HCT116 (cell line): ENCODE results near the gene PPP2R5C. TPM values are rescaled to one million over a fixed set of nuclear protein-coding genes. Genes with fewer than 3 reads are reported as not detected.

Source experiments
- ATAC-seq: fragments of 200-7000 bp; cut with Tn5 transposase; 2 replicates; pipeline ENCODE4 v1.9.1; 2020; ENCODE audit warnings: mild to moderate bottlenecking, moderate library complexity
- BruUV-seq: library from RNA; stranded (reverse); fragments of 400-500 nt; replicated peaks from 2 replicates; lab custom pipeline; 2021; lab: Mats Ljungman, UMichigan
- CTCF ChIA-PET: fragments of 300-600 bp; sonication (Branson Sonifier 250); formaldehyde crosslinking; loops from one replicate; lab custom pipeline; 2021; ENCODE audit warnings: antibody characterized with exemption; lab: Charles Lee
- POLR2A ChIA-PET: fragments of 300-600, 350-600 bp; sonication (Branson Sonifier 250); formaldehyde crosslinking; loops from one replicate; lab custom pipeline; 2021; ENCODE audit warnings: antibody characterized with exemption; lab: Charles Lee
- RAD21 ChIA-PET, 2 experiments: fragments of 300-600 bp; sonication (Branson Sonifier 250); formaldehyde crosslinking; loops; one replicate each; lab custom pipeline; 2023; ENCODE audit warnings: low total read pairs in 2 of 2; ENCODE audit not compliant: uncharacterized antibody in 2 of 2, unreplicated experiment in 2 of 2, low non-redundant PET in 1 of 2; lab: Charles Lee
- DNase-seq: peaks from one replicate; pipeline ENCODE4 v3.0.0-alpha.2; 2010; ENCODE audit warnings: low read depth, low spot score
- H2AFZ ChIP-seq: fragments of 200-600 bp; shearing (Covaris generic), sonication (generic); 2 replicates; pipeline ENCODE4 v1.6.1; 2017; ENCODE audit warnings: low read depth, mixed run types, mixed read lengths, antibody characterized with exemption, low read length; ENCODE audit not compliant: poor library complexity, severe bottlenecking
- H3K27ac ChIP-seq: 2 replicates; pipeline ENCODE4 v1.5.1; 2012; ENCODE audit warnings: low read depth, low read length
- H3K27me3 ChIP-seq: fragments of 200-600 bp; sonication (generic); 2 replicates; pipeline ENCODE4 v1.6.1; 2016; ENCODE audit warnings: mixed run types, low read length, mixed read lengths; ENCODE audit not compliant: insufficient read depth
- H3K36me3 ChIP-seq, 2 experiments: fragments of 200-500 bp in 1 of 2; fragments of 200-600 bp in 1 of 2; sonication (Bioruptor generic) in 1 of 2; sonication (generic) in 1 of 2; 2 replicates each; pipeline versions ENCODE4 v1.5.1 to v1.6.1; 2014 to 2016; ENCODE audit warnings: low read length in 2 of 2, inconsistent platforms in 1 of 2, mixed read lengths in 1 of 2, mixed run types in 1 of 2; ENCODE audit not compliant: insufficient read depth in 2 of 2, control insufficient read depth in 1 of 2
- H3K4me1 ChIP-seq, 2 experiments: fragments of 200-600 bp in 1 of 2; sonication (generic) in 1 of 2; 2 replicates each; pipeline versions ENCODE4 v1.5.1 to v1.6.1; 2012 to 2017; ENCODE audit warnings: low read length in 2 of 2, inconsistent platforms in 1 of 2, mild to moderate bottlenecking in 1 of 2, mixed read lengths in 1 of 2, mixed run types in 1 of 2, moderate library complexity in 1 of 2; ENCODE audit not compliant: insufficient read depth in 2 of 2, control insufficient read depth in 1 of 2
- H3K4me2 ChIP-seq: fragments of 200-600 bp; sonication (generic); 2 replicates; pipeline ENCODE4 v1.6.1; 2017; ENCODE audit warnings: mixed run types, low read length, mixed read lengths
- H3K4me3 ChIP-seq, 2 experiments: fragments of 200-600 bp in 1 of 2; sonication (generic) in 1 of 2; replicated peaks in 1 of 2; 2 replicates each; pipeline ENCODE4 v1.5.1; 2011 to 2016; ENCODE audit warnings: low read length in 2 of 2, control low read depth in 1 of 2, low read depth in 1 of 2, mild to moderate bottlenecking in 1 of 2, mixed read lengths in 1 of 2, mixed run types in 1 of 2
- H3K79me2 ChIP-seq: fragments of 200-600 bp; sonication (generic); 2 replicates; pipeline ENCODE4 v1.6.1; 2017; ENCODE audit warnings: mild to moderate bottlenecking, mixed run types, low read length, moderate library complexity, mixed read lengths; ENCODE audit not compliant: insufficient read depth
- H3K9ac ChIP-seq: fragments of 200-600 bp; sonication (generic); 2 replicates; pipeline ENCODE4 v1.6.1; 2016; ENCODE audit warnings: low read length, mixed read lengths
- H3K9me2 ChIP-seq: fragments of 200-600 bp; sonication (generic), shearing (Covaris generic); 2 replicates; pipeline ENCODE4 v1.6.1; 2017; ENCODE audit warnings: mixed run types, mild to moderate bottlenecking, moderate library complexity; ENCODE audit not compliant: insufficient read depth
- H3K9me3 ChIP-seq, 2 experiments: fragments of 200-500 bp in 1 of 2; fragments of 200-600 bp in 1 of 2; sonication (Bioruptor generic) in 1 of 2; sonication (generic) in 1 of 2; 2 replicates each; pipeline ENCODE4 v1.6.1; 2014 to 2017; ENCODE audit warnings: low read length in 2 of 2, mixed read lengths in 2 of 2, inconsistent platforms in 1 of 2, low read depth in 1 of 2, mild to moderate bottlenecking in 1 of 2, mixed run types in 1 of 2, moderate library complexity in 1 of 2; ENCODE audit not compliant: control insufficient read depth in 1 of 2, insufficient read depth in 1 of 2
- H4K20me1 ChIP-seq: fragments of 200-600 bp; sonication (generic), shearing (Covaris generic); 2 replicates; pipeline ENCODE4 v1.6.1; 2017; ENCODE audit warnings: mixed run types, mild to moderate bottlenecking, moderate library complexity; ENCODE audit not compliant: insufficient read depth
- ATF3 ChIP-seq: IDR thresholded peaks from 2 replicates; pipeline ENCODE4 v1.6.1; 2012
- CBX3 ChIP-seq: IDR thresholded peaks from 2 replicates; pipeline ENCODE4 v1.6.1; 2012; ENCODE audit warnings: low read depth
- CEBPB ChIP-seq: IDR thresholded peaks from 2 replicates; pipeline ENCODE4 v1.6.1; 2012; ENCODE audit warnings: low read depth
- CTCF ChIP-seq, 3 experiments: fragments of 200-600 bp in 1 of 3; sonication (generic) in 1 of 3; IDR thresholded peaks in 2 of 3; conservative IDR thresholded peaks in 1 of 3; 2 replicates each; pipeline ENCODE4 v1.5.1; 2012 to 2017; ENCODE audit warnings: low read depth in 2 of 3, low read length in 2 of 3, antibody characterized with exemption in 1 of 3, borderline replicate concordance in 1 of 3, control low read depth in 1 of 3, mild to moderate bottlenecking in 1 of 3, mixed read lengths in 1 of 3, mixed run types in 1 of 3, moderate library complexity in 1 of 3; ENCODE audit not compliant: insufficient read depth in 1 of 3
- EGR1 ChIP-seq: IDR thresholded peaks from 2 replicates; pipeline ENCODE4 v1.6.1; 2012; ENCODE audit warnings: low read depth
- ELF1 ChIP-seq: IDR thresholded peaks from 2 replicates; pipeline ENCODE4 v1.6.1; 2012; ENCODE audit warnings: low read depth, borderline replicate concordance
- FOSL1 ChIP-seq: IDR thresholded peaks from 2 replicates; pipeline ENCODE4 v1.6.1; 2012; ENCODE audit warnings: low read depth
- JUND ChIP-seq: IDR thresholded peaks from 2 replicates; pipeline ENCODE4 v1.6.1; 2012
- MAX ChIP-seq: IDR thresholded peaks from 2 replicates; pipeline ENCODE4 v1.6.1; 2012
- POLR2A ChIP-seq: IDR thresholded peaks from 2 replicates; pipeline ENCODE4 v1.7.0; 2011; ENCODE audit warnings: borderline replicate concordance; ENCODE audit not compliant: insufficient read depth, insufficient read length; ENCODE audit errors: extremely low read depth
- POLR2AphosphoS5 ChIP-seq: IDR thresholded peaks from 2 replicates; pipeline ENCODE4 v1.6.1; 2011; ENCODE audit warnings: mild to moderate bottlenecking, low read depth, low read length, moderate library complexity
- REST ChIP-seq: IDR thresholded peaks from 2 replicates; pipeline ENCODE4 v1.6.1; 2012; ENCODE audit warnings: low read depth
- SIN3A ChIP-seq: IDR thresholded peaks from 2 replicates; pipeline ENCODE4 v1.6.1; 2012; ENCODE audit warnings: low read depth
- SP1 ChIP-seq: IDR thresholded peaks from 2 replicates; pipeline ENCODE4 v1.6.1; 2012; ENCODE audit warnings: low read depth
- SRF ChIP-seq: IDR thresholded peaks from 2 replicates; pipeline ENCODE4 v1.6.1; 2012; ENCODE audit warnings: low read depth
- TCF7L2 ChIP-seq: IDR thresholded peaks from 2 replicates; pipeline ENCODE4 v1.7.0; 2011; ENCODE audit warnings: borderline replicate concordance, inconsistent platforms; ENCODE audit not compliant: insufficient read depth, insufficient read length; ENCODE audit errors: extremely low read depth
- YY1 ChIP-seq: IDR thresholded peaks from 2 replicates; pipeline ENCODE4 v1.6.1; 2011; ENCODE audit warnings: low read length, low read depth, moderate library complexity, mild to moderate bottlenecking; ENCODE audit not compliant: insufficient replicate concordance; ENCODE audit errors: extremely low read depth
- ZBTB33 ChIP-seq: IDR thresholded peaks from 2 replicates; pipeline ENCODE4 v1.6.1; 2011; ENCODE audit warnings: mild to moderate bottlenecking, low read length, moderate library complexity; ENCODE audit not compliant: insufficient replicate concordance; ENCODE audit errors: extremely low read depth
- ZFX ChIP-seq: fragments of 450-650 bp; IDR thresholded peaks from 2 replicates; pipeline ENCODE4 v1.6.1; 2017
- ZNF274 ChIP-seq: fragments of 200-500 bp; sonication (Bioruptor generic); IDR thresholded peaks from 2 replicates; pipeline ENCODE4 v1.6.1; 2014; ENCODE audit warnings: mild to moderate bottlenecking, low read depth, low read length, inconsistent platforms
- intact Hi-C: fragments of 100-400 bp; cut with micrococcal nuclease; formaldehyde crosslinking; loops from 2 replicates; pipeline ENCODE4 v1.10.0; 2022
- total RNA-seq: library from RNA; stranded (reverse); gene quantifications from one replicate; pipeline ENCODE4 v1.2.1, GENCODE V29; 2021; ENCODE audit not compliant: unreplicated experiment

PPP2R5C gene
- total RNA-seq, 1 experiment from 2014 or later, result 117 TPM

- ChIA-PET POLR2A (no interaction called here), RAD21 (interaction anchor here in 1 of 2 experiments (0.7 kb wide), 1 partner anchor 19 kb away, joined by 3 read pairs; no protein-coding TSS in a partner anchor), CTCF (interaction anchor here (0.9 kb wide), 1 partner anchor 19 kb away, joined by 3 read pairs; no protein-coding TSS in a partner anchor)
- H3K9ac ChIP-seq, result no peak overlapping the region
- TF ChIP-seq FOSL1 (no peak), ZBTB33 (no peak), SP1 (no peak), POLR2A (no peak), JUND (no peak), ZFX (no peak), CBX3 (no peak), CTCF (IDR thresholded peaks at IDR 0.05 in 2 of 3, conservative IDR thresholded peaks at IDR 0.05 in 1 of 3; ENCODE audit: borderline replicate concordance in 1 of 3, insufficient read depth in 1 of 3, low read depth in 2 of 3, low read length in 2 of 3) (no peak), TCF7L2 (no peak), ELF1 (no peak), SRF (no peak), YY1 (no peak), EGR1 (no peak), ZNF274 (no peak), ATF3 (no peak), MAX (no peak), REST (no peak), CEBPB (no peak), POLR2AphosphoS5 (no peak), SIN3A (no peak)
- intact Hi-C loops, result no loop called here
- ATAC-seq, result no peak
- no peak overlapping the region for H3K4me3 ChIP-seq
- H3K4me2 ChIP-seq, result no peak overlapping the region
- DNase-seq, result no peak
- no peaks in the 10 kb centered on the region for H3K9me2 ChIP-seq
- H2AFZ ChIP-seq, result no peak overlapping the region
- no peaks in the 10 kb centered on the region for H3K27me3 ChIP-seq
- no peaks in the 10 kb centered on the region for H3K9me3 ChIP-seq
- peaks cover 6 to 12% of the 10 kb centered on the region in 2 experiments for H3K4me1 ChIP-seq
- H4K20me1 ChIP-seq, result no peaks in the 10 kb centered on the region
- no peaks in the 10 kb centered on the region for H3K79me2 ChIP-seq
- no TSS peak for BruUV-seq
- no peak overlapping the region for H3K27ac ChIP-seq
- no peaks in the 10 kb centered on the region for H3K36me3 ChIP-seq
Measured at GRCh38 chr14:101726295-101726953, 35.1 kb upstream of the PPP2R5C start.
